ENCODE measurements around the gene DOCK2.
"Not testable (repeated sequence)": the region's sequence is repeated elsewhere in the genome, so short reads cannot be mapped to it uniquely, and the experiment has no call there.

The DOCK2 gene

GRCh38 chr5:170056561-170057267 lies 419.6 kb downstream of the DOCK2 start:
- no peak for DNase-seq (ENCODE audit: low read depth in 2 of 2)

DNA sequence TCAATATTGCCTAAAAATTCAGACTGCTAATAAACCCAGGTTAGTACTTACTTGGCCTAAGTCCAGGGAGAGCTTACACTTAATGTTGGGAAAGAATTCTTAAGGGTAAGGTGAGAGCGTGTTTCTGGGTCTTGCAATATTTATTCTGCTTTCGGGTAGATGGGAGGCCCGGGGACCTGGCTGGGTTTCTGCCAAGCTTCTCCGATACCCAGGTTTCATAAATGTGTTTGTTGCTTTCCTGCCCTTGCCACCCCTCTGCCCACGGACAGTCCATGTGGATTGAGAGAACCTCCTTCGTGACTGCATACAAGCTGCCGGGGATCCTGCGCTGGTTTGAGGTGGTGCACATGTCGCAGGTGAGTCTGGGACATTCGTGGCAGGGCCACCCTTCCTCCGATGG lies 420.2 kb downstream of the DOCK2 start:
- no peak for DNase-seq (ENCODE audit: low read depth in 2 of 2)

DNA sequence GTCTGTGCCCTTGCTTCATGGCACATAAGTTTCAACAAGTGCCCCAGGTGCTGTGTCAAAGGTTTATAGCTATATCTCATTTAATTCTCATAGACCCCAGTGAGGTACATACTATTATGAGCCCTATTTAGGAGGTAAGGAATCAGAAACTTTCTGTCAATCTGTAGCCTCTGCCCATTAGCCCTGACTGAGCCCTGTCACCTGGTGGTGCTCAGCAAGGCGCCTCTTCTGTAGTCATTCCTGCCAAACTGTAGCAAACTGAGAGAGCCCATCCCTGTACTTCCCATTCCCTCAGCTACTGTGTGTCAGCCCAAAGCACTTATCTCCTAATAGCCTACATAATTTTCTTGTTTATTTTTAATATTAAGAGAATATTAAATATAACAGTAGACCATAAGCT lies 422.1 kb downstream of the DOCK2 start:
- DNase-seq (ENCODE audit: low read depth in 2 of 2) = no peak

GRCh38 chr5:170067152-170067551 lies 430.1 kb downstream of the DOCK2 start:
- no peak for DNase-seq (ENCODE audit: low read depth in 2 of 2)

DNA sequence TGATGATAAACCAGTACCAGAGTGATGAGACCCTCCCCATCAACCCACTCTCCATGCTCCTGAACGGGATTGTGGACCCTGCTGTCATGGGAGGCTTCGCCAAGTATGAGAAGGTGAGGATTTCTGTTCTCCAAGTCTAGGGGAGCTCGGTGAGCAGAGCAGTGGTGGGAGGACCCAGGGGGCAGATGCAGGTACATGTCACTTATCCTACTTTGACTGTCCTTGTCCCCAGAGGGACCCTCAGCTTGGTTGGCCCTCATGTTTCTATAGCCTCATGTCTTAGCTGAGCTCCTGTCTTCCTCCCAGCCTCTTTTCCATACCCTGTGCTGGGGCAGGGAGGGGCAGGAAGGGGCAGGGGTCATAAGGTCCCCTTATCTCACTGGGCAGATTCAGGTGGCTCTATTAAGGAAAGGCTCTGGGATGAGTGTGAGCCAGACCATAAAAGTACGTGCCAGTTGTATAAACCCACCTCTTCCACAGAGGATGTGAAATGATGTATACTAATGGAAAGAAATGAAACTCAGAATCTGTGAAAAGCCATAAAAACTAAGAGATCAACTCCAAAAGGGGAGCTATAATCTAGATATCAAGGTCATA lies 430.6 kb downstream of the DOCK2 start:
- DNase-seq (ENCODE audit: low read depth in 2 of 2) = no peak

GRCh38 chr5:170069512-170069911 lies 432.4 kb downstream of the DOCK2 start:
- DNase-seq (ENCODE audit: low read depth in 2 of 2) = no peak

DNA sequence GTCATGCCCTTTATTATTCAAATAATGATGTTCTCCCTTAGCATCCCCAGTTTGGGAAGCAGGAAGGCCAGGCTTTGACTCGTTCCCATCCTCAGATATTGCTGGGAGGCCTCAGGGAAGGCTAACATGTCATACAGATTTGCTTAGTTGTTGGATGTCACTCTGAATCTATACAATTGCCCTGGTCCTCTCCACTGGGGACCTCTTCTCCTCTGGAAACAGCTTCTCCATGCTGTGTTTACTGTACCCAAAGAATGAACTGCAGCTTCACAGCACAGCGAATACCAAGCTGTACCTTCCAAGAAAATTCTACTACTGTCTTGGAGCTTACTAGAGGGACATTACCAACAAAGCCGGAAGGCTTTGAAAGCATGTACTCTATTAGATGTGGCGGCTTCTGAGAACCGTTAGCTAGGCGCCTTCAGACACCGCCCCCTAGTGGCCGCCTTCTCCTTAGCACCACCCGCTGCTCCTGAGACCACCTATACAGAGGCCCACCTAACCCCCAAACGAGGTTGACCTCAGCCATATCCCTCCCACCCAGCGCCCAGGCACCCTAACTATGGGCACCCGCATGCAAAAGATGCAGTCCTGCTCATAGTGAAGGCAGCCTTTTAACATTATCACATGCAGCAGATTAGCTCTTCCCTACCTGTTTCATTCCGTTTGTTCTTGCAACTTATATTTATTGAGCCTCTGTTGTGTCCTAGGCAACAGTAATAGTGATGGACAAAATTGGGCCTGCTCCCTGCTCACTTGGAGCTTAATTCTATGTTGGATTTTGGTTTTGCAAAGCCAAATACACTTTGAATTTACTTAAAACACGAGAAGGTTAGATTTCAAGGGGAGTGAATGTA lies 433.7 kb downstream of the DOCK2 start:
- DNase-seq (ENCODE audit: low read depth in 2 of 2) = no peak

DNA sequence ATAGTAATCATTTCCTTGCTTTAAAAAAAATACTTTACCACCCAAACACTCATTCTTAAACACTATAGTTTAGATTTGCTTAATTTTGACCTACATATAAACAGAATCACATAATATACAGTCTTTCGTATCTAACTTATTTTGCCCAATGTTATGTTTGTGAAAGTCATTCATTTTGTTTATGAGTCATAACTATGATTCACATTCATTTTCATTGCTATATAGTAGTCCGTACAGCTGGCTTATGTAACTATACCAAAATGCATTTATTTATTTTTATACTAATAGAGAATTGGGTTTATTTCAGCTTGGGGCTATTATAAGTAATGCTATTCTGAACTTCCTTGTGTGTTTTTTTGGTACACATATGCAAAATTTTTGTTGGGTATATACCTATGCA lies 434.7 kb downstream of the DOCK2 start:
- DNase-seq (ENCODE audit: low read depth in 2 of 2) = no peak

DNA sequence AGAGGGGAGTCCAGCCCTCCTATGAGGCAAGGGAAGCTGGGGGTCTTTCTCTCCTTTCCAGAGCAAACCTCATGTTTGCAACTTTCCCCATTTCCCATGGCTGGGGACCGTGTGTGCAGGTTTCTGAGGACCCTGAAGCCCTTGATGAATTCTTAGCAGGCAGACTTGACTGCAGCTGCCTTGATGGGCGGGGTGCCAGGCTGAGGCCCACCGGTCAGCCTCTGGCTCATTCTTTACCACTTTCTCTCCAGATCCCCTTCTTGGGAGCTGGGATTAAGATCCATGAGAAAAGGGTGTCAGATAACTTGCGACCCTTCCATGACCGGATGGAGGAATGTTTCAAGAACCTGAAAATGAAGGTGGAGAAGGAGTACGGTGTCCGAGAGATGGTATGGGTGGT lies 438.6 kb downstream of the DOCK2 start:
- DNase-seq (ENCODE audit: low read depth in 2 of 2) = no peak

DNA sequence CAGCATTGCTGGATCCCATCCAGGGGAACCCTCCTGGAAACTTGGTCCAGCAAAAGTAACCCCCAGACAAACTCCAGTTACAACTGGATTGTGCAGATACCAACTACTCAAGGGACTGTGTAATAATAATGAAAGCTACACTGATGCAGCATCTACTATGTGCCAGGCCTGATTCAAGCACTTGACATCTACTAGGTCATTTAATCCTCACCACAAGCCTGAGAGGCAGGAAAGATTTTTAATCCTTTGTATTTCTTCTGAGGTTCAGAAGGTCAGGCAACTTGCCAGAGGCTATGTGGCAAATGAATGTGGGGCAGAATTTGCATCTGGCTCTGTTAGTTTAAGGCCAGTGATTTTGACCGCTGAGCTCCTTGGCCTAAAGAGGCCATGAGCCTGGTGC lies 439.1 kb downstream of the DOCK2 start:
- DNase-seq (ENCODE audit: low read depth in 2 of 2) = no peak

- DNase-seq (ENCODE audit: low read depth in 2 of 2) = no peak
These were observed 439.7 kb downstream of the DOCK2 start for GRCh38 chr5:170076739-170077138.

GRCh38 chr5:170077526-170077925 lies 440.5 kb downstream of the DOCK2 start:
- DNase-seq (ENCODE audit: low read depth in 2 of 2) = no peak

GRCh38 chr5:170078458-170078857 lies 441.4 kb downstream of the DOCK2 start:
- DNase-seq (ENCODE audit: low read depth in 2 of 2) = no peak

DNA sequence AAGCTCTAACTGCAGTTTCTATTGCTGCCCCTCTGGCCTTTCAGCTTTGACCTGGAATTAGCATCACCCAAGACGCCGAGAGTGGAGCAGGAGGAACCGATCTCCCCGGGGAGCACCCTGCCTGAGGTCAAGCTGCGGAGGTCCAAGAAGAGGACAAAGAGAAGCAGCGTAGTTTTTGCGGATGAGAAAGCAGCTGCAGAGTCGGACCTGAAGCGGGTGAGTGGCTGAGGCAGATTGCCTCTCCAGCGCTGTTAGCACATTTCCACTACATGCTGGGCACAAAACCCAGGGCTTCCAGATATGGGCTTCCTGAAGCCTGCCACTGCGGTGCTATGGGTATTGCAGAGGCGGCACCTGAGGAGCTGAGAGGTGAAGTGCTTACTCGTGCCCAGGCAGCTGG lies 441.9 kb downstream of the DOCK2 start:
- no peak for DNase-seq (ENCODE audit: low read depth in 2 of 2)

GRCh38 chr5:170080217-170080616 lies 443.1 kb downstream of the DOCK2 start:
- DNase-seq (ENCODE audit: low read depth in 2 of 2) = no peak

DNA sequence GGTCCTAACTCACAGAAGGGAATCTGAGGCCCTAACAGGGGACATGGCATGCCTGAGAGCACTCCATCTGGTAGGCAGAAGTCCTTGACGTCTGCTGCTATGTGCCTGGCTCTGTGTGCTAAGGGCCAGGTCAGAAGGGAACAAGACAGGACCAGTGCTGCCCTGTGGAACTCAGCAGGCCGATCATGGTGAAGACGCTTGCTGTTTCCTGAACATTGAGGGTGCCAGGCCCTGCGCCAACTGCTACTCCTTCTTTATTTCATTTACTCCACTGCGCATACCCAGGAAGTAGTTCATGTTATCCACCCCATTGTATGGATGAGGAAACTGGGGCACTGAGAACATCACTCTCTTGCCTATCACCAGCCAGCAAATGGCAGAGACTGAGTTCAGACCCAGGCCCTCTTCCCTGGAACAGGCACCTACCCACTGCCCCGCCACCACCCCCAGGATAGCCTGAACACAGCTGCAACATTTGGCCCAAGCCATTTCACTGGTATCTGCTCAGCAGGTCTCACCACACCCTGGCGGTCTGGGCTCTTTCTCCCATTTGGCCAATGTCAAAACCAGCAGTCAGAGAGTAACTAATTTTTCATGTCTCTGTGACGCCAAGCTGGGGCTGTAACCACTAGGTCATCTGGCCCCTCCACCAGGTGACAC lies 443.8 kb downstream of the DOCK2 start:
- DNase-seq (ENCODE audit: low read depth in 2 of 2) = no peak

DNA sequence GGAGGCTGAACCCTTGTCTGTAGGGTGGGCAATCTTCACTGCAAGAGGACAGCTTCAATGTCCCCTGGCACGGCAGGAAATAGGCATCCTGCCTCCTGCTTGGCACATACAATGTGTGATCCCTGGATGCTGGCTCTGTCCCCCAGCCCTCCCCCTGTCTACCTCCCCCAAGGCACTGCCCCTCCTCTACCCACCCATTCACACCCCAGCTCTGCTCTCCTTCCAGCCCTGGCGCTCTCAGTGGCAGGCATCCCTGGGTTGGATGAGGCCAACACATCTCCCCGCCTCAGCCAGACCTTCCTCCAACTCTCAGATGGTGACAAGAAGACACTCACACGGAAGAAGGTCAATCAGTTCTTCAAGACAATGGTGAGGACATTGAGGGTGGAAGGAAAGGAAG lies 444.5 kb downstream of the DOCK2 start:
- no peak for DNase-seq (ENCODE audit: low read depth in 2 of 2)

- no peak for DNase-seq (ENCODE audit: low read depth in 2 of 2)
These were observed 445.6 kb downstream of the DOCK2 start for GRCh38 chr5:170082701-170083100.

- no peak for DNase-seq (ENCODE audit: low read depth in 2 of 2)
These were observed 450.2 kb downstream of the DOCK2 start for GRCh38 chr5:170087168-170087817.

- no peak for DNase-seq (ENCODE audit: low read depth in 2 of 2)
These were observed 455.5 kb downstream of the DOCK2 start for GRCh38 chr5:170092455-170093101.

GRCh38 chr5:170094329-170094728 lies 457.3 kb downstream of the DOCK2 start:
- not testable (repeated sequence) for DNase-seq (ENCODE audit: low read depth in 2 of 2)

Data from stimulated activated CD8-positive, alpha-beta memory T cell treated with anti-CD3 and anti-CD28 coated beads, Interleukin-2, amount 100 ng/mL, for 1 hour (primary cell).